ENCODE data around the gene ATXN1.

Gene ATXN1

DNA sequence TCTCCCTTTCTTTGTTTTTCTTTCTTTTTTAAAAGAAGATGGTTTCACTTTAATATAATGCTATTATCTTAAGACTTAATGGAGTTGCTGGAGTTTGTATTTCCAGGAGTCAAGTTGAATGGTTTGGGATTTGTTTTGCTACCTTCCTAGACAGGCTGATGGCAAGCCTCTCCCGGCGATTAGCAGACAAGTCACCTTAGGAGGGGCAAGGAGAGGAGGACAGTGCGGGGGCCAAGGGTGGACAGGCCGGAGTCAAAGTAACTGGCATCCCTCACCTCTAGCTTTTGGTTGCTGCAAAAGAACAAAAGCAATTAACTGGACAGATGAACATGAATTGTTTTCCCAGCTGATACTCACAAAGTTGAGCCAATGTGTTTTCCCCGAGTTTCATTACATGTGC lies 465.8 kb downstream of the ATXN1 start (continued):
- TF ChIP-seq ZNF335 (tag by site-specific recombination; conservative IDR thresholded peaks at IDR 0.05) (no peak), ZBTB17 (tag by site-specific recombination; IDR thresholded peaks at IDR 0.05) (no peak), MYNN (tag by site-specific recombination; IDR thresholded peaks at IDR 0.05; ENCODE audit: borderline replicate concordance) (no peak), ZNF311 (tag by site-specific recombination; IDR thresholded peaks at IDR 0.05; ENCODE audit: borderline replicate concordance) (no peak), ZSCAN23 (tag by site-specific recombination; IDR thresholded peaks at IDR 0.05) (no peak), KLF9 (tag by site-specific recombination; IDR thresholded peaks at IDR 0.05; ENCODE audit: low read depth) (no peak), ZNF155 (tag by site-specific recombination; IDR thresholded peaks at IDR 0.05) (no peak), ZBTB21 (tag by site-specific recombination; IDR thresholded peaks at IDR 0.05) (no peak)
- TF ChIP-seq, protein P1, sequence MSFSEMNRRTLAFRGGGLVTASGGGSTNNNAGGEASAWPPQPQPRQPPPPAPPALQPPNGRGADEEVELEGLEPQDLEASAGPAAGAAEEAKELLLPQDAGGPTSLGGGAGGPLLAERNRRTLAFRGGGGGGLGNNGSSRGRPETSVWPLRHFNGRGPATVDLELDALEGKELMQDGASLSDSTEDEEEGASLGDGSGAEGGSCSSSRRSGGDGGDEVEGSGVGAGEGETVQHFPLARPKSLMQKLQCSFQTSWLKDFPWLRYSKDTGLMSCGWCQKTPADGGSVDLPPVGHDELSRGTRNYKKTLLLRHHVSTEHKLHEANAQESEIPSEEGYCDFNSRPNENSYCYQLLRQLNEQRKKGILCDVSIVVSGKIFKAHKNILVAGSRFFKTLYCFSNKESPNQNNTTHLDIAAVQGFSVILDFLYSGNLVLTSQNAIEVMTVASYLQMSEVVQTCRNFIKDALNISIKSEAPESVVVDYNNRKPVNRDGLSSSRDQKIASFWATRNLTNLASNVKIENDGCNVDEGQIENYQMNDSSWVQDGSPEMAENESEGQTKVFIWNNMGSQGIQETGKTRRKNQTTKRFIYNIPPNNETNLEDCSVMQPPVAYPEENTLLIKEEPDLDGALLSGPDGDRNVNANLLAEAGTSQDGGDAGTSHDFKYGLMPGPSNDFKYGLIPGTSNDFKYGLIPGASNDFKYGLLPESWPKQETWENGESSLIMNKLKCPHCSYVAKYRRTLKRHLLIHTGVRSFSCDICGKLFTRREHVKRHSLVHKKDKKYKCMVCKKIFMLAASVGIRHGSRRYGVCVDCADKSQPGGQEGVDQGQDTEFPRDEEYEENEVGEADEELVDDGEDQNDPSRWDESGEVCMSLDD (tag by site-specific recombination; IDR thresholded peaks at IDR 0.05) = no peak

DNA sequence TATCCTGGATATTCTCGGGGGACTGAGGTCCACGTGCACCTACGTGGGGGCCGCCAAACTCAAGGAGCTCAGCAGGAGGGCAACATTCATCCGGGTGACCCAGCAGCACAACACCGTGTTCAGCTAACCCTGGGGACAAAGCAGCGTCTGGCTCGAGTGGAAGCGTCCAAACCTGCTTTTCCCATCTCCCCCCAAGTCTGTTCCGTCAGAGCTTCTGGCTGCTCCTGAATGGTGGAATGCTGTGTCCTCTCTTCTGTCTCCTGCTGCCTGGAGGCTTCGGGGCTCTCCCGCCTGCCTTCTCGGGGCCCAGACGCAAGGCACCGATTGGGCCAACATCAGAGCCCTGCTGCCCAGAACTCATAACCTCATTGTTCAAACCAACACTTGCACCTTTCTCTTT lies 466.2 kb downstream of the ATXN1 start:
- H3K36me3 ChIP-seq (ENCODE audit: control insufficient read depth in 2 of 2, insufficient read depth in 1 of 2, low read length in 2 of 2) = peaks cover 0 to 8% of the 10 kb centered on the region in 2 experiments; a peak in 2 of 3 replicates
- ChIA-PET POLR2A (no interaction called here), CTCF (interaction anchor here (0.6 to 3.2 kb wide), 2 partner anchors 9 to 19 kb away, joined by 3 to 14 read pairs; no protein-coding TSS in a partner anchor)
- H3K27ac ChIP-seq (ENCODE audit: extremely low read depth, low read depth, low read length) = no peak overlapping the region
- TF ChIP-seq ZBTB17 (tag by site-specific recombination; IDR thresholded peaks at IDR 0.05) (no peak), ZNF19 (tag by site-specific recombination; IDR thresholded peaks at IDR 0.05; ENCODE audit: low read depth) (no peak), ZNF561 (tag by site-specific recombination; IDR thresholded peaks at IDR 0.05; ENCODE audit: borderline replicate concordance) (no peak), ZNF202 (tag by site-specific recombination; IDR thresholded peaks at IDR 0.05; ENCODE audit: borderline replicate concordance) (no peak), ZNF549 (tag by site-specific recombination; IDR thresholded peaks at IDR 0.05) (no peak), ZNF311 (tag by site-specific recombination; IDR thresholded peaks at IDR 0.05; ENCODE audit: borderline replicate concordance) (no peak), ZNF341 (tag by site-specific recombination; IDR thresholded peaks at IDR 0.05; ENCODE audit: low read depth) (no peak), ZSCAN16 (tag by site-specific recombination; IDR thresholded peaks at IDR 0.05) (no peak), ZNF423 (tag by site-specific recombination; IDR thresholded peaks at IDR 0.05) (no peak), ZSCAN23 (tag by site-specific recombination; IDR thresholded peaks at IDR 0.05) (no peak)
- TF ChIP-seq, protein P2, sequence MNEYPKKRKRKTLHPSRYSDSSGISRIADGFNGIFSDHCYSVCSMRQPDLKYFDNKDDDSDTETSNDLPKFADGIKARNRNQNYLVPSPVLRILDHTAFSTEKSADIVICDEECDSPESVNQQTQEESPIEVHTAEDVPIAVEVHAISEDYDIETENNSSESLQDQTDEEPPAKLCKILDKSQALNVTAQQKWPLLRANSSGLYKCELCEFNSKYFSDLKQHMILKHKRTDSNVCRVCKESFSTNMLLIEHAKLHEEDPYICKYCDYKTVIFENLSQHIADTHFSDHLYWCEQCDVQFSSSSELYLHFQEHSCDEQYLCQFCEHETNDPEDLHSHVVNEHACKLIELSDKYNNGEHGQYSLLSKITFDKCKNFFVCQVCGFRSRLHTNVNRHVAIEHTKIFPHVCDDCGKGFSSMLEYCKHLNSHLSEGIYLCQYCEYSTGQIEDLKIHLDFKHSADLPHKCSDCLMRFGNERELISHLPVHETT (tag by site-specific recombination; IDR thresholded peaks at IDR 0.05) = no peak
- TF ChIP-seq, protein P3, sequence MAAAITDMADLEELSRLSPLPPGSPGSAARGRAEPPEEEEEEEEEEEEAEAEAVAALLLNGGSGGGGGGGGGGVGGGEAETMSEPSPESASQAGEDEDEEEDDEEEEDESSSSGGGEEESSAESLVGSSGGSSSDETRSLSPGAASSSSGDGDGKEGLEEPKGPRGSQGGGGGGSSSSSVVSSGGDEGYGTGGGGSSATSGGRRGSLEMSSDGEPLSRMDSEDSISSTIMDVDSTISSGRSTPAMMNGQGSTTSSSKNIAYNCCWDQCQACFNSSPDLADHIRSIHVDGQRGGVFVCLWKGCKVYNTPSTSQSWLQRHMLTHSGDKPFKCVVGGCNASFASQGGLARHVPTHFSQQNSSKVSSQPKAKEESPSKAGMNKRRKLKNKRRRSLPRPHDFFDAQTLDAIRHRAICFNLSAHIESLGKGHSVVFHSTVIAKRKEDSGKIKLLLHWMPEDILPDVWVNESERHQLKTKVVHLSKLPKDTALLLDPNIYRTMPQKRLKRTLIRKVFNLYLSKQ (tag by site-specific recombination; IDR thresholded peaks at IDR 0.05; ENCODE audit: borderline replicate concordance) = no peak
- no peaks in the 10 kb centered on the region for H3K4me1 ChIP-seq (ENCODE audit: control insufficient read depth, insufficient read depth, low read length)
- no peak overlapping the region for H3K4me3 ChIP-seq (ENCODE audit: low read depth, low read length)
- no peaks in the 10 kb centered on the region for H3K9me3 ChIP-seq (ENCODE audit: control insufficient read depth, insufficient read depth, low read depth, low read length)

DNA sequence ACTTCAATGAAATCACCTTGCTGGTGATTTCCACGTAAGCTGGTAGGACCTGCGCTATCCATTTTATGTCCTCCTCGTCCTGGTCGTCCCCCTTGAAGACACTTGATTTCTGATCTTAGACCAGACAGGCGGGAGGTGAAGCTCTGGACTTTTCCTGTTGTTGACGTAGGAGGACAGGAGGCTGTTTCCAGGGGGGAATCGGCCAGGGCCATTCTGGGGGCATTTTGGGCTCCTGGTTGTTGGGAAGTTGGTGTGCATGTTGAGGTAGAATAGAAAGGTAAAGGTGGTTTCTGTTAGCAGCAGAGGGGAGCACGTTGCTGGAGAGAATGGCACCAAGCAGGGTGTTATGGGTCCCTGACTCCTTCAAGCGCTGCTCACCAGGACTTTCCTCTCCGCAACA lies 466.9 kb downstream of the ATXN1 start:
- ChIA-PET POLR2A (no interaction called here), CTCF (interaction anchor here (3.2 kb wide), 1 partner anchor 9 kb away, joined by 14 read pairs; no protein-coding TSS in a partner anchor)
- H3K36me3 ChIP-seq (ENCODE audit: control insufficient read depth in 2 of 2, insufficient read depth in 1 of 2, low read length in 2 of 2) = peaks cover 0 to 8% of the 10 kb centered on the region in 2 experiments; a peak in 2 of 3 replicates
- no peaks in the 10 kb centered on the region for H3K4me1 ChIP-seq (ENCODE audit: control insufficient read depth, insufficient read depth, low read length)
- no peaks in the 10 kb centered on the region for H3K9me3 ChIP-seq (ENCODE audit: control insufficient read depth, insufficient read depth, low read depth, low read length)
- no peak overlapping the region for H3K27ac ChIP-seq (ENCODE audit: extremely low read depth, low read depth, low read length)
- H3K4me3 ChIP-seq (ENCODE audit: low read depth, low read length) = no peak overlapping the region
- no peak for TF ChIP-seq ZNF791 (tag by site-specific recombination; IDR thresholded peaks at IDR 0.05)
- TF ChIP-seq, protein P4, sequence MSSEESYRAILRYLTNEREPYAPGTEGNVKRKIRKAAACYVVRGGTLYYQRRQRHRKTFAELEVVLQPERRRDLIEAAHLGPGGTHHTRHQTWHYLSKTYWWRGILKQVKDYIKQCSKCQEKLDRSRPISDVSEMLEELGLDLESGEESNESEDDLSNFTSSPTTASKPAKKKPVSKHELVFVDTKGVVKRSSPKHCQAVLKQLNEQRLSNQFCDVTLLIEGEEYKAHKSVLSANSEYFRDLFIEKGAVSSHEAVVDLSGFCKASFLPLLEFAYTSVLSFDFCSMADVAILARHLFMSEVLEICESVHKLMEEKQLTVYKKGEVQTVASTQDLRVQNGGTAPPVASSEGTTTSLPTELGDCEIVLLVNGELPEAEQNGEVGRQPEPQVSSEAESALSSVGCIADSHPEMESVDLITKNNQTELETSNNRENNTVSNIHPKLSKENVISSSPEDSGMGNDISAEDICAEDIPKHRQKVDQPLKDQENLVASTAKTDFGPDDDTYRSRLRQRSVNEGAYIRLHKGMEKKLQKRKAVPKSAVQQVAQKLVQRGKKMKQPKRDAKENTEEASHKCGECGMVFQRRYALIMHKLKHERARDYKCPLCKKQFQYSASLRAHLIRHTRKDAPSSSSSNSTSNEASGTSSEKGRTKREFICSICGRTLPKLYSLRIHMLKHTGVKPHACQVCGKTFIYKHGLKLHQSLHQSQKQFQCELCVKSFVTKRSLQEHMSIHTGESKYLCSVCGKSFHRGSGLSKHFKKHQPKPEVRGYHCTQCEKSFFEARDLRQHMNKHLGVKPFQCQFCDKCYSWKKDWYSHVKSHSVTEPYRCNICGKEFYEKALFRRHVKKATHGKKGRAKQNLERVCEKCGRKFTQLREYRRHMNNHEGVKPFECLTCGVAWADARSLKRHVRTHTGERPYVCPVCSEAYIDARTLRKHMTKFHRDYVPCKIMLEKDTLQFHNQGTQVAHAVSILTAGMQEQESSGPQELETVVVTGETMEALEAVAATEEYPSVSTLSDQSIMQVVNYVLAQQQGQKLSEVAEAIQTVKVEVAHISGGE (tag by site-specific recombination; conservative IDR thresholded peaks at IDR 0.05; ENCODE audit: low read depth) = no peak
- TF ChIP-seq ZNF223 (tag by site-specific recombination; IDR thresholded peaks at IDR 0.05) = no peak
- TF ChIP-seq, protein P5, sequence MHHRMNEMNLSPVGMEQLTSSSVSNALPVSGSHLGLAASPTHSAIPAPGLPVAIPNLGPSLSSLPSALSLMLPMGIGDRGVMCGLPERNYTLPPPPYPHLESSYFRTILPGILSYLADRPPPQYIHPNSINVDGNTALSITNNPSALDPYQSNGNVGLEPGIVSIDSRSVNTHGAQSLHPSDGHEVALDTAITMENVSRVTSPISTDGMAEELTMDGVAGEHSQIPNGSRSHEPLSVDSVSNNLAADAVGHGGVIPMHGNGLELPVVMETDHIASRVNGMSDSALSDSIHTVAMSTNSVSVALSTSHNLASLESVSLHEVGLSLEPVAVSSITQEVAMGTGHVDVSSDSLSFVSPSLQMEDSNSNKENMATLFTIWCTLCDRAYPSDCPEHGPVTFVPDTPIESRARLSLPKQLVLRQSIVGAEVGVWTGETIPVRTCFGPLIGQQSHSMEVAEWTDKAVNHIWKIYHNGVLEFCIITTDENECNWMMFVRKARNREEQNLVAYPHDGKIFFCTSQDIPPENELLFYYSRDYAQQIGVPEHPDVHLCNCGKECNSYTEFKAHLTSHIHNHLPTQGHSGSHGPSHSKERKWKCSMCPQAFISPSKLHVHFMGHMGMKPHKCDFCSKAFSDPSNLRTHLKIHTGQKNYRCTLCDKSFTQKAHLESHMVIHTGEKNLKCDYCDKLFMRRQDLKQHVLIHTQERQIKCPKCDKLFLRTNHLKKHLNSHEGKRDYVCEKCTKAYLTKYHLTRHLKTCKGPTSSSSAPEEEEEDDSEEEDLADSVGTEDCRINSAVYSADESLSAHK (tag by site-specific recombination; IDR thresholded peaks at IDR 0.05) = no peak
